Stimulated activated CD8-positive, alpha-beta memory T cell treated with anti-CD3 and anti-CD28 coated beads, Interleukin-7, amount 100 ng/mL, for 48 hours (primary cell): ENCODE data around the gene ATXN10.
"Not testable (repeated sequence)": the region's sequence is repeated elsewhere in the genome, so short reads cannot be mapped to it uniquely, and the experiment has no call there.

ENCODE experiments used
- DNase-seq, 2 donors: peaks; one replicate each; pipeline ENCODE4 v3.0.0-alpha.2; 2020; ENCODE audit warnings: low read depth in 1 of 2; ENCODE audit errors: extremely low read depth in 1 of 2

The ATXN10 gene

GRCh38 chr22:45781966-45782365, 110.3 kb downstream of the ATXN10 start:
- no peak for DNase-seq

- no peak for DNase-seq
Observed at GRCh38 chr22:45783021-45783420, 111.4 kb downstream of the ATXN10 start.

GRCh38 chr22:45783690-45784089, 112.1 kb downstream of the ATXN10 start:
- no peak for DNase-seq

GRCh38 chr22:45784357-45785277, 113.0 kb downstream of the ATXN10 start:
- DNase-seq = no peak

GRCh38 chr22:45785458-45785857, 113.8 kb downstream of the ATXN10 start:
- no peak for DNase-seq

- no peak for DNase-seq
Observed at GRCh38 chr22:45786726-45787125, 115.1 kb downstream of the ATXN10 start.

- DNase-seq = no peak
Observed at GRCh38 chr22:45787759-45788158, 116.1 kb downstream of the ATXN10 start.

- no peak for DNase-seq
Observed at GRCh38 chr22:45788522-45788921, 116.9 kb downstream of the ATXN10 start.

GRCh38 chr22:45790401-45790800, 118.8 kb downstream of the ATXN10 start:
- DNase-seq = no peak

GRCh38 chr22:45793161-45793560, 121.5 kb downstream of the ATXN10 start:
- DNase-seq = no peak

- no peak for DNase-seq
Observed at GRCh38 chr22:45793892-45794291, 122.3 kb downstream of the ATXN10 start.

- DNase-seq = not testable (repeated sequence)
Observed at GRCh38 chr22:45796009-45796408, 124.4 kb downstream of the ATXN10 start.

GRCh38 chr22:45799291-45799690, 127.7 kb downstream of the ATXN10 start:
- no peak for DNase-seq

- DNase-seq = no peak
Observed at GRCh38 chr22:45802054-45802453, 130.4 kb downstream of the ATXN10 start.

- DNase-seq = no peak
Observed at GRCh38 chr22:45804319-45804985, 132.8 kb downstream of the ATXN10 start.

- no peak for DNase-seq
Observed at GRCh38 chr22:45804986-45805325, 133.3 kb downstream of the ATXN10 start.

- no peak for DNase-seq
Observed at GRCh38 chr22:45805413-45805812, 133.8 kb downstream of the ATXN10 start.

- DNase-seq = no peak
Observed at GRCh38 chr22:45807156-45807915, 135.7 kb downstream of the ATXN10 start.

- no peak for DNase-seq
Observed at GRCh38 chr22:45812910-45813309, 141.3 kb downstream of the ATXN10 start.

GRCh38 chr22:45814198-45814597, 142.6 kb downstream of the ATXN10 start:
- DNase-seq = no peak

GRCh38 chr22:45816776-45817175, 145.1 kb downstream of the ATXN10 start:
- no peak for DNase-seq
